H9 (cell line): ENCODE results near the gene CDKAL1. TPM values are rescaled to one million over a fixed set of nuclear protein-coding genes. Genes with fewer than 3 reads are reported as not detected.
A peak's percentile ranks its signal among the peaks of the same experiment; 100 is the strongest.

Source experiments
- DNase-seq: peaks from one replicate; pipeline ENCODE4 v3.0.0-alpha.2; 2017
- H2AFZ ChIP-seq: one replicate; pipeline ENCODE4 v1.6.1; 2013; ENCODE audit warnings: mild to moderate bottlenecking, low read length, control low read depth, moderate library complexity
- H2AK5ac ChIP-seq: 2 replicates; pipeline ENCODE4 v1.6.1; 2013; ENCODE audit warnings: low read length, control low read depth, mixed read lengths; ENCODE audit not compliant: insufficient read length
- H2BK120ac ChIP-seq: one replicate; pipeline ENCODE4 v1.6.1; 2013; ENCODE audit warnings: low read depth, mild to moderate bottlenecking, low read length, control low read depth, inconsistent platforms; ENCODE audit not compliant: poor library complexity, severe bottlenecking
- H2BK12ac ChIP-seq: 2 replicates; pipeline ENCODE4 v1.6.1; 2013; ENCODE audit warnings: low read length, control low read depth, mixed read lengths, low read depth; ENCODE audit not compliant: insufficient read length
- H2BK15ac ChIP-seq: 2 replicates; pipeline ENCODE4 v1.6.1; 2013; ENCODE audit warnings: low read depth, low read length, control low read depth
- H2BK20ac ChIP-seq: one replicate; pipeline ENCODE4 v1.6.1; 2013; ENCODE audit warnings: low read depth, mild to moderate bottlenecking, low read length, control low read depth, inconsistent platforms; ENCODE audit not compliant: poor library complexity, severe bottlenecking
- H2BK5ac ChIP-seq: 2 replicates; pipeline ENCODE4 v1.6.1; 2013; ENCODE audit warnings: low read length, control low read depth, mixed read lengths; ENCODE audit not compliant: insufficient read length
- H3K14ac ChIP-seq: 2 replicates; pipeline ENCODE4 v1.6.1; 2013; ENCODE audit warnings: low read length, control low read depth; ENCODE audit not compliant: insufficient read depth
- H3K18ac ChIP-seq: 2 replicates; pipeline ENCODE4 v1.6.1; 2013; ENCODE audit warnings: low read depth, mild to moderate bottlenecking, mixed read lengths, low read length, control low read depth; ENCODE audit not compliant: insufficient read length
- H3K23ac ChIP-seq: 2 replicates; pipeline ENCODE4 v1.6.1; 2013; ENCODE audit warnings: low read length, control low read depth, mixed read lengths, low read depth; ENCODE audit not compliant: insufficient read length
- H3K23me2 ChIP-seq: 2 replicates; pipeline ENCODE4 v1.6.1; 2013; ENCODE audit warnings: low read depth, mild to moderate bottlenecking, mixed read lengths, low read length, control low read depth; ENCODE audit not compliant: insufficient read length, poor library complexity, severe bottlenecking
- H3K27ac ChIP-seq: 2 replicates; pipeline ENCODE4 v1.5.1; 2013; ENCODE audit warnings: low read length, control low read depth, mixed read lengths, low read depth; ENCODE audit not compliant: insufficient read length
- H3K27me3 ChIP-seq: 2 replicates; pipeline ENCODE4 v1.6.1; 2013; ENCODE audit warnings: low read length, control low read depth, inconsistent platforms; ENCODE audit not compliant: insufficient read depth
- H3K4ac ChIP-seq: 2 replicates; pipeline ENCODE4 v1.6.1; 2013; ENCODE audit warnings: low read depth, mild to moderate bottlenecking, control low read depth, inconsistent platforms, low read length, moderate library complexity
- H3K4me1 ChIP-seq: 2 replicates; pipeline ENCODE4 v1.6.1; 2013; ENCODE audit warnings: low read length, control low read depth, inconsistent platforms; ENCODE audit not compliant: insufficient read depth
- H3K4me2 ChIP-seq: 2 replicates; pipeline ENCODE4 v1.6.1; 2013; ENCODE audit warnings: low read length, control low read depth, mixed read lengths; ENCODE audit not compliant: insufficient read length, insufficient read depth
- H3K56ac ChIP-seq: 2 replicates; pipeline ENCODE4 v1.6.1; 2013; ENCODE audit warnings: low read depth, mild to moderate bottlenecking, mixed read lengths, low read length, control low read depth; ENCODE audit not compliant: insufficient read length
- H3K79me1 ChIP-seq: 2 replicates; pipeline ENCODE4 v1.6.1; 2013; ENCODE audit warnings: low read depth, mild to moderate bottlenecking, moderate library complexity, low read length, control low read depth, inconsistent platforms; ENCODE audit not compliant: insufficient read depth, poor library complexity, severe bottlenecking
- H3K79me2 ChIP-seq: 2 replicates; pipeline ENCODE4 v1.6.1; 2013; ENCODE audit warnings: low read length, control low read depth, inconsistent platforms; ENCODE audit not compliant: insufficient read depth
- H3K9ac ChIP-seq: 2 replicates; pipeline ENCODE4 v1.6.1; 2013; ENCODE audit warnings: low read length, control low read depth, mixed read lengths; ENCODE audit not compliant: insufficient read length; ENCODE audit errors: extremely low read depth
- H3K9me3 ChIP-seq: one replicate; pipeline ENCODE4 v1.6.1; 2013; ENCODE audit warnings: low read depth, low read length, inconsistent platforms; ENCODE audit not compliant: control insufficient read depth
- H3T11ph ChIP-seq: one replicate; pipeline ENCODE4 v1.6.1; 2013; ENCODE audit warnings: mild to moderate bottlenecking, low read length, control low read depth, inconsistent platforms
- H4K20me1 ChIP-seq: one replicate; pipeline ENCODE4 v1.6.1; 2013; ENCODE audit not compliant: control insufficient read depth, insufficient read length, insufficient read depth
- H4K5ac ChIP-seq: 2 replicates; pipeline ENCODE4 v1.6.1; 2013; ENCODE audit warnings: low read depth, mild to moderate bottlenecking, mixed read lengths, low read length, control low read depth; ENCODE audit not compliant: insufficient read length
- H4K8ac ChIP-seq: replicated peaks from 2 replicates; pipeline ENCODE4 v1.6.1; 2013; ENCODE audit warnings: low read length, control low read depth, mixed read lengths, low read depth; ENCODE audit not compliant: insufficient read length
- H4K91ac ChIP-seq: 2 replicates; pipeline ENCODE4 v1.6.1; 2013; ENCODE audit warnings: low read depth, mild to moderate bottlenecking, moderate library complexity, mixed read lengths, low read length, control low read depth; ENCODE audit not compliant: insufficient read length
- H3K27ac Mint-ChIP-seq, 3 experiments: 2 replicates in 2 of 3; 3 replicates in 1 of 3; pipeline ENCODE4 v1.8.0; 2020 to 2021; ENCODE audit warnings: mixed read lengths in 3 of 3, mild to moderate bottlenecking in 1 of 3, moderate library complexity in 1 of 3
- H3K27me3 Mint-ChIP-seq: 2 replicates; pipeline ENCODE4 v1.8.0; 2021; ENCODE audit warnings: low read depth, mild to moderate bottlenecking, moderate library complexity, mixed read lengths
- H3K36me3 Mint-ChIP-seq, 3 experiments: 2 replicates in 2 of 3; 3 replicates in 1 of 3; pipeline ENCODE4 v1.8.0; 2020 to 2021; ENCODE audit warnings: low read depth in 3 of 3, mixed read lengths in 3 of 3; ENCODE audit not compliant: insufficient read depth in 1 of 3
- H3K4me1 Mint-ChIP-seq, 2 experiments: 2 replicates each; pipeline ENCODE4 v1.8.0; 2020; ENCODE audit warnings: mixed read lengths in 2 of 2
- H3K4me3 Mint-ChIP-seq, 2 experiments: 2 replicates in 1 of 2; 3 replicates in 1 of 2; pipeline ENCODE4 v1.8.0; 2020 to 2021; ENCODE audit warnings: mild to moderate bottlenecking in 2 of 2, mixed read lengths in 2 of 2, moderate library complexity in 1 of 2
- H3K9me3 Mint-ChIP-seq, 2 experiments: 2 replicates in 1 of 2; 3 replicates in 1 of 2; pipeline ENCODE4 v1.8.0; 2020; ENCODE audit warnings: mild to moderate bottlenecking in 2 of 2, mixed read lengths in 2 of 2, moderate library complexity in 1 of 2
- WGBS: extraction: QIAGEN DNeasy Blood & Tissue Kit; methylation state at CpG from one replicate; pipeline ENCODE4 v1.1.7; 2013; ENCODE audit warnings: missing lambda C conversion rate, low lambda C conversion rate, mixed read lengths; ENCODE audit not compliant: insufficient read length; ENCODE audit errors: extremely low coverage; 5-methylcytosine and 5-hydroxymethylcytosine counted together
- total RNA-seq: library from RNA; stranded (reverse); gene quantifications from 2 replicates; pipeline ENCODE4 v1.2.1, GENCODE V29; 2021
- TF ChIP-seq, protein P1 (sequence below): fragments of 200-600 bp; sonication (generic); conservative IDR thresholded peaks from 3 replicates; pipeline ENCODE4 v1.8.0; 2021; ENCODE audit warnings: antibody characterized with exemption, mild to moderate bottlenecking

Gene CDKAL1
- total RNA-seq, 1 experiment from 2014 or later, result 23.0 TPM

- Histone ChIP-seq H3K4me1 (no peaks in the 10 kb centered on the region; the same call in 1 of the 2 replicates), H2BK5ac (no peak overlapping the region), H3K27ac (no peak overlapping the region), H3K79me1 (no peaks in the 10 kb centered on the region), H3K23me2 (no peaks in the 10 kb centered on the region), H3K18ac (no peak overlapping the region), H4K20me1 (no peaks in the 10 kb centered on the region), H4K91ac (no peak overlapping the region), H3K9ac (no peak overlapping the region), H2AFZ (no peak overlapping the region), H3K27me3 (no peaks in the 10 kb centered on the region), H3K14ac (no peak overlapping the region), H3K23ac (no peak overlapping the region), H2BK12ac (no peak overlapping the region), H2AK5ac (no peak overlapping the region), H3K4me2 (no peak overlapping the region), H3K4ac (no peak overlapping the region), H2BK15ac (no peak overlapping the region), H3K9me3 (no peaks in the 10 kb centered on the region), H2BK20ac (no peak overlapping the region), H4K8ac (no peak overlapping the region), H3K56ac (no peak overlapping the region), H4K5ac (no peak overlapping the region), H2BK120ac (no peak overlapping the region), H3K79me2 (no peaks in the 10 kb centered on the region), H3T11ph (no peak overlapping the region)
- peaks cover 5 to 10% (median 8%) of the 10 kb centered on the region in 3 experiments; a peak in 5 of 7 replicates for H3K36me3 Mint-ChIP-seq
- WGBS, result no CpG with 5 or more reads among the region's 4 CpGs
- TF ChIP-seq, protein P1, sequence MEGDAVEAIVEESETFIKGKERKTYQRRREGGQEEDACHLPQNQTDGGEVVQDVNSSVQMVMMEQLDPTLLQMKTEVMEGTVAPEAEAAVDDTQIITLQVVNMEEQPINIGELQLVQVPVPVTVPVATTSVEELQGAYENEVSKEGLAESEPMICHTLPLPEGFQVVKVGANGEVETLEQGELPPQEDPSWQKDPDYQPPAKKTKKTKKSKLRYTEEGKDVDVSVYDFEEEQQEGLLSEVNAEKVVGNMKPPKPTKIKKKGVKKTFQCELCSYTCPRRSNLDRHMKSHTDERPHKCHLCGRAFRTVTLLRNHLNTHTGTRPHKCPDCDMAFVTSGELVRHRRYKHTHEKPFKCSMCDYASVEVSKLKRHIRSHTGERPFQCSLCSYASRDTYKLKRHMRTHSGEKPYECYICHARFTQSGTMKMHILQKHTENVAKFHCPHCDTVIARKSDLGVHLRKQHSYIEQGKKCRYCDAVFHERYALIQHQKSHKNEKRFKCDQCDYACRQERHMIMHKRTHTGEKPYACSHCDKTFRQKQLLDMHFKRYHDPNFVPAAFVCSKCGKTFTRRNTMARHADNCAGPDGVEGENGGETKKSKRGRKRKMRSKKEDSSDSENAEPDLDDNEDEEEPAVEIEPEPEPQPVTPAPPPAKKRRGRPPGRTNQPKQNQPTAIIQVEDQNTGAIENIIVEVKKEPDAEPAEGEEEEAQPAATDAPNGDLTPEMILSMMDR, result no peak
- peak overlapping the region in 1 of 3 experiments; percentile 18; a peak in 1 of 7 replicates for H3K27ac Mint-ChIP-seq
- no peaks in the 10 kb centered on the region for H3K27me3 Mint-ChIP-seq
- DNase-seq, result no peak
- peaks cover 23 to 31% of the 10 kb centered on the region in 2 experiments for H3K4me1 Mint-ChIP-seq
- H3K4me3 Mint-ChIP-seq, result no peak overlapping the region
- peaks cover 4 to 8% of the 10 kb centered on the region in 2 experiments; a peak in 1 of 5 replicates for H3K9me3 Mint-ChIP-seq
Measured at GRCh38 chr6:20996099-20996498, 461.8 kb downstream of the CDKAL1 start.
